Ascending aorta (tissue), 2 donors: ENCODE results near the gene SLC25A38. TPM values are rescaled to one million over a fixed set of nuclear protein-coding genes. Genes with fewer than 3 reads are reported as not detected.

Source experiments
- DNase-seq, 2 donors: peaks; one replicate each; pipeline ENCODE4 v3.0.0-alpha.2; 2019; ENCODE audit warnings: low spot score in 2 of 2
- H3K27ac ChIP-seq, 2 donors: fragments of 200-600 bp; sonication (generic); one replicate each; pipeline ENCODE4 v1.5.1; 2016 to 2017; ENCODE audit warnings: mild to moderate bottlenecking in 1 of 2
- H3K27me3 ChIP-seq: fragments of 200-600 bp; sonication (generic); one replicate; pipeline ENCODE4 v1.5.1; 2017
- H3K36me3 ChIP-seq, 2 donors: fragments of 200-600 bp; sonication (generic); one replicate each; pipeline ENCODE4 v1.5.1; 2016
- H3K4me1 ChIP-seq, 2 donors: fragments of 200-600 bp; sonication (generic); one replicate each; pipeline ENCODE4 v1.5.1; 2016 to 2017; ENCODE audit warnings: mild to moderate bottlenecking in 1 of 2
- H3K4me3 ChIP-seq, 2 donors: fragments of 200-600 bp; sonication (generic); one replicate each; pipeline ENCODE4 v1.5.1; 2016 to 2017; ENCODE audit warnings: mild to moderate bottlenecking in 1 of 2
- H3K9me3 ChIP-seq, 2 donors: fragments of 200-600 bp; sonication (generic); one replicate each; pipeline ENCODE4 v1.5.1; 2016
- intact Hi-C: fragments of 100-400 bp; cut with DNase I; formaldehyde crosslinking; loops from one replicate; pipeline ENCODE4 v1.15.1; 2023
- total RNA-seq: library from RNA; depleted of rRNA; stranded (reverse); fragments of >200 nt; gene quantifications from one replicate; pipeline ENCODE4 v1.1.0, GENCODE V29; 2016
- TF ChIP-seq, protein P1 (sequence below), 3 experiments: fragments of 200-600 bp in 2 of 3; fragments of 450-650 bp in 1 of 3; sonication (generic) in 2 of 3; IDR thresholded peaks; one replicate each; pipeline ENCODE4 v1.5.1; 2016 to 2019; ENCODE audit warnings: antibody characterized with exemption in 3 of 3, mild to moderate bottlenecking in 1 of 3, moderate library complexity in 1 of 3

SLC25A38 gene
- total RNA-seq, 1 donor from 2014 or later, result 7.0 TPM

- Histone ChIP-seq H3K9me3 (no peaks in the 10 kb centered on the region), H3K27me3 (no peaks in the 10 kb centered on the region), H3K4me3 (no peak overlapping the region), H3K36me3 (no peaks in the 10 kb centered on the region), H3K4me1 (no peaks in the 10 kb centered on the region), H3K27ac (peak overlapping the region; percentile 3 to 11)
- no peak for DNase-seq
- intact Hi-C loops, result no loop called here
- TF ChIP-seq, protein P1, sequence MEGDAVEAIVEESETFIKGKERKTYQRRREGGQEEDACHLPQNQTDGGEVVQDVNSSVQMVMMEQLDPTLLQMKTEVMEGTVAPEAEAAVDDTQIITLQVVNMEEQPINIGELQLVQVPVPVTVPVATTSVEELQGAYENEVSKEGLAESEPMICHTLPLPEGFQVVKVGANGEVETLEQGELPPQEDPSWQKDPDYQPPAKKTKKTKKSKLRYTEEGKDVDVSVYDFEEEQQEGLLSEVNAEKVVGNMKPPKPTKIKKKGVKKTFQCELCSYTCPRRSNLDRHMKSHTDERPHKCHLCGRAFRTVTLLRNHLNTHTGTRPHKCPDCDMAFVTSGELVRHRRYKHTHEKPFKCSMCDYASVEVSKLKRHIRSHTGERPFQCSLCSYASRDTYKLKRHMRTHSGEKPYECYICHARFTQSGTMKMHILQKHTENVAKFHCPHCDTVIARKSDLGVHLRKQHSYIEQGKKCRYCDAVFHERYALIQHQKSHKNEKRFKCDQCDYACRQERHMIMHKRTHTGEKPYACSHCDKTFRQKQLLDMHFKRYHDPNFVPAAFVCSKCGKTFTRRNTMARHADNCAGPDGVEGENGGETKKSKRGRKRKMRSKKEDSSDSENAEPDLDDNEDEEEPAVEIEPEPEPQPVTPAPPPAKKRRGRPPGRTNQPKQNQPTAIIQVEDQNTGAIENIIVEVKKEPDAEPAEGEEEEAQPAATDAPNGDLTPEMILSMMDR (IDR thresholded peaks at IDR 0.05), result no peak
Measured at GRCh38 chr3:39433642-39434041, 50.5 kb downstream of the SLC25A38 start.

GRCh38 chr3:39434574-39434973 lies 51.4 kb downstream of the SLC25A38 start:
- intact Hi-C loops, result no loop called here
- no peak overlapping the region for H3K4me3 ChIP-seq
- no peaks in the 10 kb centered on the region for H3K9me3 ChIP-seq
- H3K27ac ChIP-seq, result no peak overlapping the region
- TF ChIP-seq, protein P1 (IDR thresholded peaks at IDR 0.05), result no peak
- no peaks in the 10 kb centered on the region for H3K36me3 ChIP-seq
- no peaks in the 10 kb centered on the region for H3K4me1 ChIP-seq
- DNase-seq, result no peak
- no peaks in the 10 kb centered on the region for H3K27me3 ChIP-seq

DNA sequence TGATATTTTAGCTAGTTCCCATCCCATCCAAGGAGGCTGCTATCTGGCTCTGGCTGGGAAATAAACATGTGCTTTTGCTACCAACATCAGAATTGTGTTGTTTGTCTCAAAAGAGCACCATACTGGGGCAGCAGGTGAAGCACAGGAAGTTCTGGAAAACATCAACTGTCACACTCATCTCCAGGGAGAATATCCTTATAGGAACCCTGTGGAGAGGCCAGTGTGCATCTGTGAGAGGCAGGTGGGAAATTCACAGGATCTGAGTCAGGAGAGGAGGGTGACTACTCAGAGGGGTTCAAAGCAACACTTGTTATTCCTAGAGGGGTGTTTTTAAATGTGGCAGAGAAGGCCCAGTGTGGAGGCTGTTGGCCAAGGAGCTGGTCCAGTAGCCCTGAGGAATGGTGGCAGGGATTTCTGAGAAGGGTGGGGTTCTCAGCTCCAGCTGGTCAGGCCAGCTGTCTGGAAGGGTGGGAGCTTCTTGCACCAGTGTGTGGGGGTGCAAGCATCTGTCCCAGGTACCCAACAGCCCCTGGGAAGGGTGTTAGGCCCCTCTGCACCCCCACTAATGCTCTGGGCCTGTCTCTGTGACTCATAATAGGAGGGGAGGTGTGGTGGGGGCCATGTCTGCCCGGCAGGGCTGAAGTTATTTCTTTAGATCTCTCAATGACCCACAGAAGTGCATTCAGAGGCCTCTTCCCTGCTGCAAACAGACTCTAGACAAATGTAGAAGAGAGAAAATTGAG lies 52.0 kb downstream of the SLC25A38 start:
- Histone ChIP-seq H3K4me1 (no peaks in the 10 kb centered on the region), H3K36me3 (no peaks in the 10 kb centered on the region), H3K27ac (no peak overlapping the region), H3K27me3 (no peaks in the 10 kb centered on the region), H3K4me3 (no peak overlapping the region), H3K9me3 (no peaks in the 10 kb centered on the region)
- no peak for DNase-seq
- TF ChIP-seq, protein P1 (IDR thresholded peaks at IDR 0.05), result no peak
- intact Hi-C loops, result no loop called here

DNA sequence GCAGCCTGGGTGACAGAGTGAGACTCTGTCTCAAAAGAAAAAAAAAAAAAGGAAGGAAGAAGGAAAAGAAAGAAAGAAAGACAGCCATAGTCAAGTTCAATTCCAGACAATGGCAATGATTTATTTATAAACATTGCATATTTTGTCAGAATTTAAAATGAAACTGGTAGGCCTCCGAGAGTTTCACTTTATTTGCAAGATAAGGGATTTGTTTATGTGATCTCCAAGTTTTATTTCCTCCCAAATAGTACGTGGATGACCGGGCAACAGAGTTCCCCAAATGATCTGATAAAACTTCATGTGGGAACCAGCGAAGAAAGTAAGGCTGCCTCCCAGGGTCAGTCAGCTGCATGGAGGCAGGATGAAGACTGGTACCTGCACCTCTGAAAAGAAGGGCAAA lies 55.7 kb downstream of the SLC25A38 start:
- Histone ChIP-seq H3K9me3 (no peaks in the 10 kb centered on the region), H3K4me3 (no peak overlapping the region), H3K36me3 (no peaks in the 10 kb centered on the region), H3K27ac (no peak overlapping the region), H3K27me3 (no peaks in the 10 kb centered on the region), H3K4me1 (no peaks in the 10 kb centered on the region)
- DNase-seq, result no peak
- TF ChIP-seq, protein P1 (IDR thresholded peaks at IDR 0.05), result no peak
- intact Hi-C loops, result no loop called here

DNA sequence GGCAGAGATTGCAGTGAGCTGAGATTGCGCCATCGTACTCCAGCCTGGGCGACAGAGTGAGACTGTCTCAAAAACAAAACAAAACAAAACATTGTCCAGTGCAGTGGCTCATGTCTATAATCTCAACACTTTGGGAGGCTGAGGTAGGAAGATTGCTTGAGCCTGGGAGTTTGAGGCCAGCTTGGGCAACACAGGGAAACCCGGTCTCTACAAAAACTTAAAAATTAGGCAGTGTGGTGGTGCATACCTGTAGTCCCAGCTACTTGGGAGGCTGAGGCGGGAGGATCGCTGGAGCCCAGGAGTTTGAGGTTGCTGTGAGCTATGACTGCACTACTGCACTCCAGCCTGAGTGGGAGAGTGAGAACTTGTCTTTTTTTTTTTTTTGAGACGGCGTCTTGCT lies 57.1 kb downstream of the SLC25A38 start:
- intact Hi-C loops, result no loop called here
- DNase-seq, result no peak
- no peak overlapping the region for H3K4me3 ChIP-seq
- no peak overlapping the region for H3K27ac ChIP-seq
- no peaks in the 10 kb centered on the region for H3K4me1 ChIP-seq
- TF ChIP-seq, protein P1 (IDR thresholded peaks at IDR 0.05), result no peak
- no peaks in the 10 kb centered on the region for H3K36me3 ChIP-seq
- H3K9me3 ChIP-seq, result no peaks in the 10 kb centered on the region
- H3K27me3 ChIP-seq, result no peaks in the 10 kb centered on the region
